ENCODE measurements around the gene UNC5C.

DNA sequence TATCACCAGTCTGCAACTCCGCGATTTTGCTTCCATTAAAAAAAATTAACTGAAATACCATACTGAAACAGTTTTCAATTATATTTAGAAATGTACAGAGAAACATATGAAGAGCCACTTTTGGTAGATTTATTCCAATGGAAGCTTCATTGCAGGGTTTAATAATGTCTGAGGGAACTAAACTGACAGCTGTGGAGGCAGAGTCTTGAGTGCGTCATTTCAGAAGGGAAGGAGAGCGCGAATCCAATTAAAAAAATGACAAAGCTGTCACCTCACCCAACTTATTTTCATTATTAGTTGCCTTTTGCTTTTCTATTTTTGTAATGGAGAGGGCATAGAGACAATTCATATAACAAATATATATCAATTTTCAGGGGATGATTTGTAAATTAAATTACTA lies 104.0 kb downstream of the UNC5C start:
- TF ChIP-seq, protein P1, sequence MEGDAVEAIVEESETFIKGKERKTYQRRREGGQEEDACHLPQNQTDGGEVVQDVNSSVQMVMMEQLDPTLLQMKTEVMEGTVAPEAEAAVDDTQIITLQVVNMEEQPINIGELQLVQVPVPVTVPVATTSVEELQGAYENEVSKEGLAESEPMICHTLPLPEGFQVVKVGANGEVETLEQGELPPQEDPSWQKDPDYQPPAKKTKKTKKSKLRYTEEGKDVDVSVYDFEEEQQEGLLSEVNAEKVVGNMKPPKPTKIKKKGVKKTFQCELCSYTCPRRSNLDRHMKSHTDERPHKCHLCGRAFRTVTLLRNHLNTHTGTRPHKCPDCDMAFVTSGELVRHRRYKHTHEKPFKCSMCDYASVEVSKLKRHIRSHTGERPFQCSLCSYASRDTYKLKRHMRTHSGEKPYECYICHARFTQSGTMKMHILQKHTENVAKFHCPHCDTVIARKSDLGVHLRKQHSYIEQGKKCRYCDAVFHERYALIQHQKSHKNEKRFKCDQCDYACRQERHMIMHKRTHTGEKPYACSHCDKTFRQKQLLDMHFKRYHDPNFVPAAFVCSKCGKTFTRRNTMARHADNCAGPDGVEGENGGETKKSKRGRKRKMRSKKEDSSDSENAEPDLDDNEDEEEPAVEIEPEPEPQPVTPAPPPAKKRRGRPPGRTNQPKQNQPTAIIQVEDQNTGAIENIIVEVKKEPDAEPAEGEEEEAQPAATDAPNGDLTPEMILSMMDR (IDR thresholded peaks at IDR 0.05; ENCODE audit: control extremely low read depth in 1 of 3, insufficient read depth in 1 of 3, low read depth in 1 of 3, low read length in 3 of 3): no peak
- TF ChIP-seq JUND (IDR thresholded peaks at IDR 0.05; ENCODE audit: low read length): no peak
- TF ChIP-seq, protein P2, sequence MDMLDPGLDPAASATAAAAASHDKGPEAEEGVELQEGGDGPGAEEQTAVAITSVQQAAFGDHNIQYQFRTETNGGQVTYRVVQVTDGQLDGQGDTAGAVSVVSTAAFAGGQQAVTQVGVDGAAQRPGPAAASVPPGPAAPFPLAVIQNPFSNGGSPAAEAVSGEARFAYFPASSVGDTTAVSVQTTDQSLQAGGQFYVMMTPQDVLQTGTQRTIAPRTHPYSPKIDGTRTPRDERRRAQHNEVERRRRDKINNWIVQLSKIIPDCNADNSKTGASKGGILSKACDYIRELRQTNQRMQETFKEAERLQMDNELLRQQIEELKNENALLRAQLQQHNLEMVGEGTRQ (IDR thresholded peaks at IDR 0.05; ENCODE audit: low read length): no peak
- TF ChIP-seq POLR2A (IDR thresholded peaks at IDR 0.05; ENCODE audit: control extremely low read depth in 1 of 2, low read depth in 2 of 2, low read length in 2 of 2): no peak
- no peak for TF ChIP-seq JUN (IDR thresholded peaks at IDR 0.05; ENCODE audit: low read depth, low read length)
- TF ChIP-seq POLR2AphosphoS5 (IDR thresholded peaks at IDR 0.05; ENCODE audit: low read depth, low read length): no peak
